GF-D8 (cell line): ENCODE data around the gene WASF2.
"Not testable (repeated sequence)": the region's sequence is repeated elsewhere in the genome, so short reads cannot be mapped to it uniquely, and the experiment has no call there.

Experiments
- DNase-seq: peaks from one replicate; lab custom pipeline; 2025; lab: John Stamatoyannopoulos, UW

Gene WASF2

DNA sequence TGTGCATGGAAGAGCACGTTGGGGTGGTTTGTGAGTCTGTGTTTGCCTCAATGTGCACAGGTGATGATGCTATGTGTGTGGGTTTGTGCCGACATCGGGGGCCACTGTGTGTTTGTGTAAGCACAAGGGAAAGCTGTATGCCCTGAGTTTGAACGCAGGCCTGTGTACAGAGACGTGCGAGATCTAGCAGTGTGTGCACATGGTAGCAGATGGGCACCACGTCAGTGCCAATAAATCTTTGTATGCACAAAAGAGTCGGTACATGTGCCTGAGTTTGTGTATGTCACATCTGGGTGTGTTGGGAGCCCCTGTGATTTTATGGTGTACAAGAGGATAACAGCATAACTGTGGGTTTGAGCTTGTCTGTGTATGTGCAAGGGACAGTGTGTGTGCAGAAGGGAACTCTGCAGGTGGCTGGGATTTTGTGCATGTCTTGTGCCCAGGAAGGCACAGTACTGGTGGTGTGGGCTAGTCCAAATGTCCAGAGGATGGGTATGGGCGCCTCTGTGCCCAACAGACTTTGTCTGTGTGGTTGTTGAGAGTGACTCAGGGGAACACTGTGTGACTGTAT lies 32.0 kb upstream of the WASF2 start:
- DNase-seq = no peak

DNA sequence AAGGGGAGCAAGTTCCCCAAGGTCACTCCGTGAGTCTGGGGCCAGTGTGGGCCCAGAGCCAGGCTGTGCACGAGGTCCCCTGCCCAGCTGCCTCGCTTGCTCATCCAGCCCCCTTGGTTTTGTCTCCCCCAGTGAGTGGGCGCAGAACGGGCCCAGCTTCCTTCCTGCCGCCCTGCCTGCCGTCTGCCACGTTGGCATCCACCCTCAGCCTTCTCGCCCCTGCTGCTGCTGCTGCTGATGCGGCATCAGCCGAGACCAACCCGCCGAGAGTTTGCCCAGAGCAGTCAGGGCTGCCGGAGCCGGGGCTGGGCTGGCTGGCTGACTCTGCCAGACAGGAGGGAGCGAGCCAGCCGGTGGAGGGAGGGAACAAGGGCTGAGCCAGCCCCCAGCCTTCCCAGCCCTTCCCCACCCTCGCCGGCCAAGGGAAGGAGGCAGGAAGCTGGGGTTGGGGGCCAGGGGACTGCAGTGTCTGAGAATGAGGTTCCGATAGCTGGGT lies 31.4 kb upstream of the WASF2 start:
- DNase-seq = no peak

DNA sequence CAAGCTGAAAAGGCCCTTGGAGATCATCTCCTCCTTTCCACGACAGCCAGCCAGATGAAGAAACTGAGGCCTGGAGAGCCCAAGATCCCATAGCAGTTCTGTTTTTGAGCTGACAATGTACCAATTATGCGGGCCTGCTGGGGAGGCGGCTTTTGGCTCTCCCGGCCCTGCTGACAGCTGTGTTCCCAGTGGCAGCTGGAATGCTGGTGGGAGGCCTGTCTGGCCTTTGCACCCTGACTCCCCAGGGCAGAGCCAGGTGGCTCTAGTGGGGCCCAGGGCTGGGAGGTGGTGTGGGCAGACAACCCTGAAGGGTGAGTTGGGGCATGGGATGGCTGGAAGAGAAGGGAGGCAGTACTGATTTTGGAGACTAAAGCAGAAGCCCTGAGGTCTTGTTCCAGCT lies 30.7 kb upstream of the WASF2 start:
- no peak for DNase-seq

- DNase-seq = no peak
Observed at GRCh38 chr1:27519331-27520258, 29.6 kb upstream of the WASF2 start.

DNA sequence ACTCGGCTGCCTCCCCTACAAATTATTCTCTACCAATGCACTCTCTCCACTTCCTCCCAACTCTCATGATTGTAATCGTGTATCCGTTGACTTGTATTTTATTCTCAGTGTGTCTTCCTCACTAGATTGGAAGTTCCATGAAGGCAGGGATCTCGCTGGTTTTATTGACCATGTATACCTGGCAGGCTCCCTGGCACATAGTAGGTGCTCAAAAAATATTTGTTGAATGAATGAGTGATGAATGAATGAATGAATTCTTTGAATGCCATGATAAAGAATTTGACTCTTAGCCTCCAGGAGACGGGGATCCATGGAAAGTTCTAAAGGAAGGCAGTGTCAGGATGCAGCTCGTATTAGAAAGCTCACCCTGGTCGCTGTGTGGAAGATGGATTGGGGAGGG lies 28.8 kb upstream of the WASF2 start:
- DNase-seq = no peak

DNA sequence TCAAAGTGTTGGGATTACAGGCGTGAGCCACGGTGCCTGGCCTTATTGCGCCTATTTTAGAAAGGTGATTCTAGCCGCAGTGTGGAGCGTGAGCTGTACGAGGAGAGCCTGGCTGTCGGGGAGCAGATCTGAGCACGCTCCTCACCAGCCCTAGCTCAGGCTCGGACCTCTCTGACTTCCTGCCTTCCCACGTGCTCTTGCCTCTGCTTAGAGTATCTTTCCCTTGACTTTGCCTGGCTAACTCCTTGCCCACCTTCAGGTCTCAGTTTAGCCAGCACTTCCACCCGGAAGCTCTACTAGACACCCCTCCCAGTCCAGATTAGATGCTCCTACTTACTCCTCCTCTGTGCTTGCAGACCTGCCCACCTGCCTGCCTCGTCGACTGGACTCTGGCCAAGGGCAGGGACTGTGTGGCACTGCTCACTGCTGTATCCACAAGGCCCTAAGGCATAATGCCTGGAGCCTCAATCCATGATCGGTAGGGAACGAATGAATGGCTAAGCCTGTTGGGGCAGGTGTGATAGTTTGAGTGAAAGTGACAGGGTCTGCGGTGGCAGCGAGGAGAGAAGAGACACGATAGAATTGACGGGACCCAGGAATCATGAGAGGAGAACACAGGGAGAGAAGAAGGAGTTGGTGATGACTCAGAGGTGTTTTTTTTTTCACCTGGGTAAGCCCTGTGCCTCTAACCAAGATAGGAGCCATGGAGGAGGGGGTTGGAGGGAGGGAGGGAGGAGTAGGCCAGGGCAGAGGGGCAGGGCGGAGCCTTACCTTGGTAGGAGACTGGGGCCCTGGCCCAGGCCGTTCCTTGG lies 28.1 kb upstream of the WASF2 start:
- DNase-seq = no peak

GRCh38 chr1:27517301-27517700 lies 27.3 kb upstream of the WASF2 start:
- no peak for DNase-seq

DNA sequence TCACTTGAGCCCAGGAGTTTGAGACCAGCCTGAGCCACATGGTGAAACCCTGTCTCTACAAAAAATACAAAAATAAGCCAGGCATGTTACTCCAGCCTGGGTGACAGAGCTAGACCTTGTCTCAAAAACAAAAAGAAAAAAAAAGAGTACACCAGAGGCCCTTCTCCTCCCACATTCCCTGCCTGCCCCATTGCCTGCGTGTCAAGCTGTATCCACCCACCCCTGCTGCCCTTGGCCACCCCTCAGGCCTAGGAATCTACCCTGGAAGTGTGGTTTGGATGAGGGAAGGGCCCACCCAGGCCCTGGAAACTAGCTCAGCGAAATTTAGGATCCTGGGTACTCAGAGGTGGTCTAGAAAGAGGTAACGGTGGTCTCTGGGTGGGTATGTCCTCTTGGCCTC lies 25.7 kb upstream of the WASF2 start:
- DNase-seq = no peak

GRCh38 chr1:27513958-27514357 lies 24.0 kb upstream of the WASF2 start:
- DNase-seq = peak; percentile 30

- DNase-seq = no peak
Observed at GRCh38 chr1:27513528-27513927, 23.6 kb upstream of the WASF2 start.

GRCh38 chr1:27509127-27510080 lies 19.4 kb upstream of the WASF2 start:
- no peak for DNase-seq

DNA sequence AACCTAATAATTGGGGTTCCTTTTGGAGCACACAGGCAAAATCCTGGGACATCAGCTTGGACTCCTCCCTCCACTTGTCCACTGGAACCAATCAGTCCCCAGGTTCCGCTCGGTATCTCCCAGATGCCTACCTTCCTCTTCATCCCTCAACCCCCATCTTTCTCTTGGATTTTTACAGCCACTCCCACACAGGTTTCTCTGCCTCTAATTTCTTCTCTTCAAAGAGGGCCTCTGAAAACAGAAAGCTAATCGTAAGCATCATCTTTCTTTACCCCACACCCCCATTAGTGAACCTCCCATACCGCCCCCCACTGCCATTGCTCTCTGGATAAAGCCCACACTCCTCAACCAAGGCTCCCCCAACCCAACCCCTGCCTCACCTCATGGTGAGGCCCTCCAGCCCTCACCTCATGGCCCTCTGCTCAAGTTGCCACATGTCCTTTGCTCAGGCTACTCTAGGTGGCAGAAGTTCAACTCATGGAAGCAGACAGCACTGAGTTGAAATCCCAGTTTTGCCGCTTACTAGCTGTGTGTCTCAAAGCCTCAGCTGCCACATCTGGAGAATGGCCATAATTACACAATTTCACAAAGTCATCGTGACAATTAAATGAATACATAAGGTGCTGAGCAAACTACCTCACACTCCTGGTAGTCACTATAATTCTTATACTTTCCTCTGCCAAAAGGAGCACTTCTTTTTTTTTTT lies 18.1 kb upstream of the WASF2 start:
- DNase-seq = no peak

GRCh38 chr1:27506703-27507102 lies 16.7 kb upstream of the WASF2 start:
- DNase-seq = no peak

DNA sequence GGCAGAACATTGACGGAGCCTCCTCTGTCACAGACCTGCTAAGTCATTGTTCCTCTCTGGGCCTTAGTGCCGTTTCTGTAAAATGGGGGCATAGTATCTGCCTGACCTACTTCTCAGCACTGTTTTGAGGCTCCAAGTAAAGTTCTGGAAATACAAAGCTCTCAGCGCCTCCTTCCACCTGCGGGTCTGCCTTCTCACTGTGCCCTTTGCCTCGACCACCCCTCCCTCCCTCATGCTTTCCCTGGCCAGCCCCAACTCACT lies 15.4 kb upstream of the WASF2 start:
- no peak for DNase-seq

- DNase-seq = no peak
Observed at GRCh38 chr1:27504588-27505419, 14.8 kb upstream of the WASF2 start.

- DNase-seq = no peak
Observed at GRCh38 chr1:27503844-27504587, 14.0 kb upstream of the WASF2 start.

DNA sequence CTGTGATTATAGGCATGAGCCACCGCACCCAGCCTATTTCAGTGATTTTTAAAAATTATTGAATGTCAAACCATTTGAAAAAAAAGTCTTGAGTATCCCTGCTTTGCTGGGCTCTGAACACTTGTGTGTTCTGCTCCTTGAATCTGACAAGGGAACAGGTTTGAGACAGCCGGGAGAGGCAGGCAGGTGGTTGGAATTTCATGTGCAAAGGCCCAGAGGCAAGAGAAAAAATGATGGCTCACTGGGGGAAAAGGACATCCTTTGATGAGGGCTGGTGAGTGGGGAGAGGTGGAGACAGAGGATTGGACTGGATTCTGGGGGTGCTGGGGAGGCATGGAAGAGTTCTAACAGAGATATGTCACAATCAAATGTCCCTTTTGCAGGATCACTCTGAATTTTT lies 13.1 kb upstream of the WASF2 start:
- no peak for DNase-seq

DNA sequence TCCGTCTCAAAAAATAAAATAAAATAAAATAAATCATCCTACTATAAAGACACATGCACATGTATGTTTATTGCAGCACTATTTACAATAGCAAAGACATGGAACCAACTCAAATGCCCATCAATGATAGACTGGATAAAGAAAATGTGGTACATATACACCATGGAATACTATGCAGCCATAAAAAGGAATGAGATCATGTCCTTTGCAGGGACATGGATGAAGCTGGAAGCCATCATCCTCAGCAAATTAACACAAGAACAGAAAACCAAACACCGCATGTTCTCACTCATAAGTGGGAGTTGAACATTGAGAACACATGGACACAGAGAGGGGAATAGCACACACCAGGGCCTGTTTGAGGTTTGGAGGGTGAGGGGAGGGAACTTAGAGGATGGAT lies 11.2 kb upstream of the WASF2 start:
- not testable (repeated sequence) for DNase-seq

- no peak for DNase-seq
Observed at GRCh38 chr1:27499142-27499541, 9.2 kb upstream of the WASF2 start.
